ENCODE measurements around the gene LMNTD2.

The LMNTD2 gene

GRCh38 chr11:515131-515530, 45.4 kb downstream of the LMNTD2 start:
- TF ChIP-seq JUND (IDR thresholded peaks at IDR 0.05; ENCODE audit: low read depth) = no peak
- DNase-seq (ENCODE audit: low read depth in 1 of 2, low spot score in 1 of 2) = peak in 1 of 2 experiments; percentile 64
- in situ Hi-C loops (cut with HindIII; ENCODE audit: low pct_unique_long_range_greater_than_20kb, low sequenced_read_pairs) = no loop called here

- no peak for DNase-seq (ENCODE audit: low read depth in 1 of 2, low spot score in 1 of 2)
- no peak for TF ChIP-seq JUND (IDR thresholded peaks at IDR 0.05; ENCODE audit: low read depth)
- in situ Hi-C loops (cut with HindIII; ENCODE audit: low pct_unique_long_range_greater_than_20kb, low sequenced_read_pairs) = no loop called here
Observed at GRCh38 chr11:514606-515005, 45.9 kb downstream of the LMNTD2 start.

GRCh38 chr11:512761-513595, 47.6 kb downstream of the LMNTD2 start:
- TF ChIP-seq JUND (IDR thresholded peaks at IDR 0.05; ENCODE audit: low read depth) = no peak
- DNase-seq (ENCODE audit: low read depth in 1 of 2, low spot score in 1 of 2) = no peak
- in situ Hi-C loops (cut with HindIII; ENCODE audit: low pct_unique_long_range_greater_than_20kb, low sequenced_read_pairs) = no loop called here

- TF ChIP-seq JUND (IDR thresholded peaks at IDR 0.05; ENCODE audit: low read depth) = no peak
- no peak for DNase-seq (ENCODE audit: low read depth in 1 of 2, low spot score in 1 of 2)
- in situ Hi-C loops (cut with HindIII; ENCODE audit: low pct_unique_long_range_greater_than_20kb, low sequenced_read_pairs) = no loop called here
Observed at GRCh38 chr11:508956-509355, 51.6 kb downstream of the LMNTD2 start.

GRCh38 chr11:507727-508515, 52.6 kb downstream of the LMNTD2 start:
- in situ Hi-C loops (cut with HindIII; ENCODE audit: low pct_unique_long_range_greater_than_20kb, low sequenced_read_pairs) = no loop called here
- no peak for DNase-seq (ENCODE audit: low read depth in 1 of 2, low spot score in 1 of 2)
- TF ChIP-seq JUND (IDR thresholded peaks at IDR 0.05; ENCODE audit: low read depth) = no peak

- no peak for TF ChIP-seq JUND (IDR thresholded peaks at IDR 0.05; ENCODE audit: low read depth)
- in situ Hi-C loops (cut with HindIII; ENCODE audit: low pct_unique_long_range_greater_than_20kb, low sequenced_read_pairs) = no loop called here
- DNase-seq (ENCODE audit: low read depth in 1 of 2, low spot score in 1 of 2) = peak; percentile 77 to 93
Observed at GRCh38 chr11:506995-507726, 53.4 kb downstream of the LMNTD2 start, which contains the start of gene RNH1. TSS of gene RNH1 (minus strand) at chr11:507242. CDS start at chr11:502162, 5,080 bp downstream.

GRCh38 chr11:506238-506994, 54.1 kb downstream of the LMNTD2 start:
- DNase-seq (ENCODE audit: low read depth in 1 of 2, low spot score in 1 of 2) = peak; percentile 91 to 95
- in situ Hi-C loops (cut with HindIII; ENCODE audit: low pct_unique_long_range_greater_than_20kb, low sequenced_read_pairs) = no loop called here
- TF ChIP-seq JUND (IDR thresholded peaks at IDR 0.05; ENCODE audit: low read depth) = no peak

- DNase-seq (ENCODE audit: low read depth in 1 of 2, low spot score in 1 of 2) = no peak
- in situ Hi-C loops (cut with HindIII; ENCODE audit: low pct_unique_long_range_greater_than_20kb, low sequenced_read_pairs) = no loop called here
- no peak for TF ChIP-seq JUND (IDR thresholded peaks at IDR 0.05; ENCODE audit: low read depth)
Observed at GRCh38 chr11:504994-505344, 55.6 kb downstream of the LMNTD2 start.

All from T47D (cell line).